Measurements from ENCODE around the gene DNAH8.
"Not testable (repeated sequence)": the region's sequence is repeated elsewhere in the genome, so short reads cannot be mapped to it uniquely, and the experiment has no call there.

DNAH8 gene

DNA sequence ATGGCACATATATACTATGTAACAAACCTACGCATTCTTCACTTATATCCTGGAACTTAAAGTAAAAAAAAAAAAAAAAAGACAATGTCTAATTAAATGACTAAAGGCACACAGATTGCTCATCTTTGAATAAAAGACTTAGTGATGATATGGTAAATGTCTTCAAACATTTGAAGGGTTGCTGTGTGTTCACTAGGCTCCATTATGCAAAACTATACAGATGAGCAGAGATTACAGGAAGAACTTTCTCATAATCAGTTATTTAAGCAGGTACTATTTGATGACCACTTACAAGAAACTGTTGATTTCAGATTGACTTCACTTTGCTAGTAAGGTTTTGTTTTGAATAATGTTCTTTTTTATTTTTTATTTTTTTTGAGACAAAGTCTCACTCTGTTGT, 34.4 kb downstream of the DNAH8 start:
- no peak for DNase-seq (ENCODE audit: low spot score)

DNA sequence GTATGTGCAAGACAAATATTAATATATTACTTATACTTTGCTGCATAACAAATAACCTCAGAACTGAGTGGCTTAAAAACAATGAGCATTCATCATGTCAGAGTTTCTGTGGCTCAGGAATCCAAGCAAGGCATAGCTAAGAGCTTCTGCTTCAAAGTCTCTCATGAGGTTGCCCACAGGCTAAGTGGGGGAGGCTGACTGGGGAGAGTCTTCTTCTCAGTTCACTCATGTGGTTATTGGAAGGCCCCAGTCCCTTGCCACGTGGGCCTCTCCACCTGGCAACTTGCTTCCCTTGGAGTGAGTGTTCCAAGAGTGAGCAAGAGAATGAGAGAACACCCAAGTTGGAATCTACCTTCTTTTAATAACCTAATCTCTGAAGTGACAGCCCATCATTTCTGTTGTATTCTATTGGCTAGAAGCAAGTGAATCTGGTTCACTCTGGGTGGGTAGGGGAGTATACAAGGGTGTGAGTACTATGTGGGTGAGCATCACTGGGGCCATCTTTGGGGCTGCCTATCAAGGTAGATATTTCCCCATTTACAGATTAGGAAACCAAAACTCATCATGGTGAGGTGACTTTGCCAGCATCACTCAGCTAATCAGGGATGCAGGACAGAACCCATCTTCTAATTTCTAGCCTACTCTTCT, 36.0 kb downstream of the DNAH8 start:
- no peak for DNase-seq (ENCODE audit: low spot score)

DNA sequence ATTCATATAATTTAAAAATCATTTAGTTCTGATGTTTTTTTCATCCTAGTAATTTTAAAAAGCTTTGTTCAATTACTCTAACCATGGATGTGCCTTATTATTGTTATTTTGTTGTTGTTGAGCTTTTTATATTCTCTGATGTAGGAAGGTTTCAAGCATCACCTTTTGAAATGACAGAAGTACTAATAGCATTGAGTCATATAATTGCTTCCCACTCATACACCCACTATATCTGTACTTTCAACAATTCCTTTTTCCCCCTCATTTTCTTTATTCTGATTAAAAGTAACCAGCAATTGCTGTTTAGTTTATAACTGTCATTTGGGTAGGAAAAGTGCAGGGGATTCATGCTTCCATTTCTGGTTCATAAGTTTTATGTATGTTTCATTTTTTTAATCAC, 38.6 kb downstream of the DNAH8 start:
- no peak for DNase-seq (ENCODE audit: low spot score)

DNA sequence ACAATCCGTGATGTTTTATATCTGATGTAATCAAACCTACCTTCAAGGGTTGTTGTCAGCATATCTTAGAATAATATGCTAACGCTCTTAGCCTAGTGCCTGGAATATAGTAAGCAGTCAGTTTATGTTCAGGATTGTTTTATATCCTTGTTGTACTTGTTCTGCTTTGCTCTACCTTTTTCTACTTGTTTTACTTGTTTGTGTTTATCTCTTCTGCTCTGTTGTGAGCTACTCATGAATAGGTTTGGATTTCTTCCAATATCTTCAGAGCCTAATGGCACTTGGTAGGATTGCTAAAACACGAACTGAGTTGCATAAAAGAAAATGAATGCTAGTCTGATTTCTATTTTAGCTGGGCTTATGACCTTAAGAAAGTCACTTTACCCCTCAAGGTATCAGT, 40.1 kb downstream of the DNAH8 start:
- DNase-seq (ENCODE audit: low spot score): no peak

DNA sequence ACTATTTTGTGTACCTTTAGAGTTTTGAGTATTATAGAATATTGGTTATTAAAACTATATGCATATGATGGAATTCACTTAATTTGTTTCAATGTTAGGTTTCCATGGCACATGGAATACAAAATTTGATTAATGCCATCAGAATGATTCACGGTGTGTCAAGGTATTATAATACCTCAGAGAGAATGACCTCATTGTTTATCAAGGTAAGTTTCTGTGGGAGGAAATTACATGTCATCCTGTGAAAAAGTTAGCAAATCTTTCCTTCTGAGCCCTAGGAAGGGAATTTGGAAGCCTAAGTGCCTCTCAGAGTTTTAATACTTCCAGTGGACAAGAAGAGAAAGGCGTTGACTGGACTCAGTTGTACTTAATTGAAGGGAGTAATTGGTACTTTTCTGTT, 40.8 kb downstream of the DNAH8 start:
- DNase-seq (ENCODE audit: low spot score): no peak

DNA sequence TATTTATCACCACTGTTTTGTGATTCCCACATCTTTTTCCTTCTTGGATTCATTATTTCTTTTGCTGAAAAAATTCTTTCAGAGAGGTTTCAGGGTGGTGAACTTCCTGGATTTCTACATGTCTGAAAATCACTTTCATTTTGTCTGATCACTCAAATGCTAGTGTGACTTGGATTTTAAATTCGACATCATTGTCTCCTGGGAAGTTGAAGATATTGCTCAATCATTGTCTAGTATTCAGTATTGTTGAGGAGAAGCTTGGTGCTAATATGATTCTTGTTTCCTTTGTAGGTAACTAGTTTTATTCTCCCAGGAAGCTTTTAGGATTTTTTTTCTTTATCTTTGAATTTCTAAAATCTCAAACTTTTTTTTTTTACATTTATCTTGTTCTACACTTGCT, 45.0 kb downstream of the DNAH8 start:
- no peak for DNase-seq (ENCODE audit: low spot score)

DNA sequence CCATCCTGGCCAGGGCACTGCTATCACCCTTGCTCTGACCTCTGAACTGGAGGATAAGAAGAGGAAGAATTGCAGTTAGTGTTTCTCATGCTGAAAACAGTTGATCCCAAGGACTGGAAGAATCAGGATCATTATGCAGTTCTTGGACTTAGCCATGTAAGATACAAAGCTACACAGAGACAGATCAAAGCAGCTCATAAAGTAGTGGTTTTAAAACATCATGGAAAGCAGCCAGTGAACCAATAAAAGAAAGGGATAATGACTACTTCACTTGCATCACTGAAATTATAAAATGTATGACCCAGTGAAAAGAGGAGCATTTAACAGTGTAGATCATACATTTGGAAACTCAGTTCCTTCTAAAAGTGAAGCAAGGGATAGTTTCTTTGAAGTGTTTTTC, 47.7 kb downstream of the DNAH8 start:
- DNase-seq (ENCODE audit: low spot score): no peak

DNA sequence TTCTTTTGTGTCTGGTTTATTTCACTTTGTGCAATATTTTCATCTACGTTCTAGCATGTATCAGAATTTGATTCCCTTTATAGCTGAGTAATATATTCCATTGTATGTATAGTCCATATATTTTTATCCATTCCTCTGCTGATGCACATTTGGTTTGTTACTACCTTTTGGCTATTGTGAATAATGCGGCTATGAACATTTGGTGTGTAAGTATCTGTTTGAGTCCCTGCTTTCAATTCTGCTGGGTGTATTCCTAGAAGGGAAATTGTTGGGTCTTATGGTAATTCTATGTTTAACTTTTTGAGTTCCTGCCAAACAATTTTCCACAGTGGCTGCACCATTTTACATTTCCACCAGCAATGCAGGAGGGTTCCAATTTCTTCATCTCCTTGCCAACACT, 52.4 kb downstream of the DNAH8 start:
- no peak for DNase-seq (ENCODE audit: low spot score)

DNA sequence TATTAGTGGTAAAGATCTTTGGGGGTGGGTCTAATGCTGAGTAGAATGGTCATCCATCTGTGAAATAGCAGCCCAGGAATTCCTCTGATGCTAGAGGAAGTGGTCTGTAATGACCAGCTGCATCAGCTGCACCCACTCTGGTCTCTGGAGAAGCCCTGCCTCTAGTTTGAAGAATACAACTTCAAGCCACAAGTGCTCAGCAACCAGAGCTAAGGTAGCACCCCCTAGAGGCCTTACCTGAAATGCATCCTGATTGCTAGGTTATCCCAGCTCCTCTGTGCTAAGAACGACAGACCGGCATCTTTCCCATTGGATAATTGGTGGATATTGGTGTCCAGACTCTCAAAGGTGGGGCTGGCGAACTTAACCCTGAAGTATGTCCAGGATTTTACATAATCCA, 58.2 kb downstream of the DNAH8 start:
- DNase-seq (ENCODE audit: low spot score): no peak

DNA sequence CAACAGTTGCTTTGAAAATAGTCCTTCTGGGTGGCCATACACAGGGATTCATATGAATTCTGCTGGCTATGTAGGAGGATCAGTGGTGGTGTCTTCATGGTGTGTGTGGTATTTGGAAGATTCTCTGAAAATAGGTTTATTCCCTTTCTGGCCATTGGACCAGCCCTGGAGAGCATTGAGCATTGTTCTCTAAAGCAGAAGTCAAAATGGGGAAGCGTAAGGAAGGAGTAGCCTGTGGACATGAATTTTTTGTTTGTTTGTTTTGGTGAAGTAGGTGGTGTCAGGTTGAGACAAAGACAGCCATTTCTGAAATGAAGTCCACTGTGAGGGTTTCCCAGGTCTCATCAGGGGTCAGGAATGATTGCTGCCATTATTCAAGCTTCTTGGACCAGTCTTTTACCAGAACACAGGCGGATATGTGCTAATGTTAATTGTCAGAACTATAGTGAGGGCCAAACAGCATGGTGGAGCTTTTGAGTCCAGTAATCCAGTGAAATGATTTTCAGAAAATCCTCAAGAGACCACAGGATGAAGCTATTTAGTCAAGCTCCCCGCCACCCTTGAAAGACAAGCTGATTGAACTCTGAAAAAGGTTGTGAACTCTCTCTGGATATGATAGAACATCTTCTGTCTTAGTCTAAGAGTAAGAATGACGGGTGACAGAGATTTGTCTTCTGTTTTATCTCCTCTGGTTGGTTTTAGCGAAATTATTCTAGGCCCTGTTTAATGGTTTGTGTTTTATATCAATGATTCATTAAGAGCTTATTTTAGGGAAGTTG, 60.0 kb downstream of the DNAH8 start:
- no peak for DNase-seq (ENCODE audit: low spot score)

DNA sequence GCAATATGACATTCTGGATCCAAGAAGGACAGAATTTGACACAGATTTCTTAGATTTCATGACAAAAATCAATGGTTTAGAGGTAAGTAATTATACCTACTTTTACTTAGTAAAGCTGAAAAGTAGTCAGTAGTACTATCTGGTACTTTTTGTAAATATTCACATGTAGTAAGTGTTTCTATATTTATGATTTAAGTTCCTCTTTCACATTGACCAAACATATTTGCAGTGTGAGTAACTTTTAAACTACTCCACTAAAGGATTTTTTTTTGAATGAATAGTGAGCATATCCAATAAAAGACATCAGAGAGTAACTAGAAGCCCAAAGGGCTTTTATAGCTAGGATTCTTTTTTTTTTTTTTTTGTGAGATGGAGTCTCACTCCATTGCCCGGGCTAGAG, 60.8 kb downstream of the DNAH8 start:
- no peak for DNase-seq (ENCODE audit: low spot score)

DNA sequence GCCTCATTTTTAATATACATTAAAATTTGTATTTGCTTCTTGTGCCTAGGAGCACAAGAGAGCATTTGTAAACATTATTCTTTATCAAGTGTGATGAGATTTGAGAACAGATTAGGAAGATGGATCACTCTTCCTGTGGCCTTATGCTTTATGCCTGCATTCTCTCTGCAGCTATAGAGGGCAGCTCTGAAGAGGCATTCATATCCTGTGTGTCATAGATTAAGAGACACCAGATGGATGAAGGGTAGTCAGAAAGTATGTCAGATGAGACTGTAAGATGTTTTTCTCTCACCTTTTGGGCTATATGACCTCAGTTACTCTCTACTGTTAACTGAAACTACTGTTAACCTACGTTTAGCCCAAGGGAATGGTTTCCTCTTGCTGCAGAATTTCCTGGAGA, 61.4 kb downstream of the DNAH8 start:
- DNase-seq (ENCODE audit: low spot score): no peak

DNA sequence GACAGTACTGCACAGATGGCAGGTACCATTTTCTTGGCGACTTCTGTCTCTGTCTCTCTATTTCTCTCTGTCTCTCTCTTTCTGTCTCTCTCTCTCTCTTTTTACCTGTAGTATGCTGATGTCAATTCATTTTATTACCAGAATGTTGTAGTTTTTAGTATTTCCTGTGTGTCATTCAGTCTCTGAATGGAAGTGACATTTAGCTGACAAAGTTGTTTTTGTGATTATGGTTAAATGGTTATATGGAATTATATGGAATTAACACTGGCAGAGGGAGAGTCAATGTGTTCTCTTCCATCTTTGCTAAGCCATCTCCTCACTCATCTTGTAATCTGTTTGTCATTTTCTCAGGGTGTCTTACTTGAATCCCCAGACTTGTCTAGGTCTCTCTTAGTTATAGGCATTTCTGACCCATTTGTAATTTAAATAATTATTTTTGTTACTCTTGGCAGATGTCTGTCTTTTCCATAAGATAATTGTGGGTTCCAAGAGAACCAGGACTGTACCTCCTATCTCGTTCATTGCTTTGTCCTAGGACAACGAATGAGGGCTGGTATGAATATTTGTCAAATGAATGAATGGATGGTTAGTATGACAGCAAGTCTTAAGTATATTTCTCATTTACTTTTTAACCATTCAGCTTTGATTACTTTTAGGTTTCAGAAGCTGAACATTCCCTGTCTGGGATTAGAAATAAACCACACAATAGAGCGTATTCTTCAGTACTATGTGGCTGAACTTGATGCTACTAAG, 64.4 kb downstream of the DNAH8 start:
- DNase-seq (ENCODE audit: low spot score): no peak

DNA sequence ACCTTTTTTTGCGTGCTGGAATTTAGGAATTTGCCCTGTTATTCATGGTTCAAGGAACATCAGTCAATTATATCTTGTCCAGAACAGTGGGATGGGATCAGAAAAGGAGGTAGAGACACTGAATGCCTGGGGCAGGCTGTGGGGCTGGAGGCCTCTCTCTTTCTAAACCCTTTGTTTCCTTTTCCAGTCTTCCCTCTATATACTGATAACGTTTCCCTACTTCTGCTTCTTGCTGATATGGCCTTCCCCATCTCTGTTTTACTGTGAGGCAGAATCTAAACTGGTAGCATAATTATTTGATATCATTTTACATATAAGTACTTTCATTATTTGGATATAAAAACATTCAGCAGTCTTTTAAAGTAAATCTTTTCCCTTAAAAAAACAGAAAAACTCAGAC, 67.5 kb downstream of the DNAH8 start:
- DNase-seq (ENCODE audit: low spot score): no peak

DNA sequence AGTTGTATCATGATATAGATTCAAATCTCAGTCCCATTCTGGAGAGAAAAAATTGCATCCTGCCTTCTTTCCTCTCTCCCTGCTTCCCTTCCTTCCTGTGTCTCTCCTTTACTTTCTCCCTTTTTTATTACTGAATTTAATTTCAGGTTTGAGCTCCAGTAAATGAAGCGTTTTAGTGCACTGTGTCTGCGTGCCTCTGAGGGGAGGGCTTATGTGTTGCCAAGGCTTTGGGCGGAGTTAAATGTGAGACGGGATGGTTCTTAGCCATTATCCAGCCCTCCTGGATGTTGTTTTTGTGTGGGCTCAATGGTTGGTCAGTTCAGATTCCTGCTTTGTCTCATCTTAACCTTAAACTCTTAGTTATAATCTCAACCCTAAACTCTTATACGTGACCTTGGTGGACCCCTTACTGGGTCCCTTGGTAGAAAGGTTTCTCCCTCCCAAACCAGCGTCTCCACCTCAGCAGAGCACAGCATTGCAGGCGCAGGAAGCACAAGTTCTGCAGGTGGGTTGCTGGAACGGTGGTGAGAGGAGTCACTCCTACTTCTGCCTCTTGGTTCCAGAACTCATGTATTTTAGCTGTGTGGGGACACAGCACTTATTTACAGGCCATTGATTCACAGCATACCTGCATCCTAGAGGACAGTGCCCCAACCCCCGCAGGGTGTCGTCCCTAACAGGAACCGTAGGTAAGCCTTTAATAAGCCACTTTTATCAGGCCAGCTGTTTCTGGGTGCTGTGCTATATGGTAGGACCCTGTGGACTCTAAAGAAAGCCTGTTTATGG, 68.5 kb downstream of the DNAH8 start:
- no peak for DNase-seq (ENCODE audit: low spot score)

DNA sequence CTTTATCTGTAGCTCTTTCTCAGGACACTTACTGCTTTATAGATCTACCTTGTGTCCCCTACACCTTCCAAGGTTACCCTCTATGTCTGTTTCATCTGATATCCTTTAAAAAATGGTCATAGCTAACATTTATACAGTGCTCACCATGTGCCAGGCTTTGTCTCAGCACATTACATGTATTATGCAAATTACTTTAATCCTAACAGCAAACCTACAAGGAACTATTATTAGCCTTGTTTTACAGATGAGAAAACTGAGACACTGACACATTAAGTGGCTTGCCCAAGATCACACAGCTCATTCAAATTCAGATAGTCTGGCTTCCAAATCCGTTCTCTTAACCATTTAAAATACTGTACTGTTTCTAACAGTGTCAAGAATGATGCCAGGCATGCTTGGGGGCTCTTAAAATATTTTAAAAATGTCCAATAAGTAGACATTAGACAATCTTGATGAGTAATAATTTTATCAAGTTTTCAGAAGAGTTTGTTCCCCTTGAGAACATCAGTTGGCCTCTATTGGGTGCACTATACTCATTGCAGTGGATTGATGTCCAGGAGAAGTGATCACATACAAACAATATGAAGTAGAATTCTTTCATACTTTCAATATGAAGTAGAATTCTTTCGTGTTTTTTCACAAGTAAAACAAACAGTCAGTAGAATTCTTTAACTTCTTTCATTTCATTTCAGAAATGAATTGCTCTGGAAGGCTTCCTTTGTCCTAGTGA, 69.6 kb downstream of the DNAH8 start:
- DNase-seq (ENCODE audit: low spot score): no peak

DNA sequence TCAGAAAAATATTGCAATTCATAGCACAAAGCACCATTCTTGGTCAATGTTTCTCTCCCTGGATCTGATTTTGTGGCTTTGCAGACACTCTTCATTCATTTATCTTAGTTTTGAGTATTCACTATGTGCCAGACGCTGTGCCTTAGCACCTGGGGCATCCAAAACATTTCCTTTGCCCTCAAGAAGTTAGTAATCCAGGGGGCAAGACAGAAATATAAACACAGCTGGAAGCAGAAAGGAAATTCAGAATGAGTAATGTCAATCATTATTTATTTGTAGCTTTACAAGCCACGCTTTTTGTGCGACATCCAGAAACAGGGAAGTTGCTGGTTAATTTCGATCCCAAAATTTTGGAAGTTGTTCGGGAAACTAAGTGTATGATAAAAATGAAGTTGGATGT, 71.4 kb downstream of the DNAH8 start:
- no peak for DNase-seq (ENCODE audit: low spot score)

DNA sequence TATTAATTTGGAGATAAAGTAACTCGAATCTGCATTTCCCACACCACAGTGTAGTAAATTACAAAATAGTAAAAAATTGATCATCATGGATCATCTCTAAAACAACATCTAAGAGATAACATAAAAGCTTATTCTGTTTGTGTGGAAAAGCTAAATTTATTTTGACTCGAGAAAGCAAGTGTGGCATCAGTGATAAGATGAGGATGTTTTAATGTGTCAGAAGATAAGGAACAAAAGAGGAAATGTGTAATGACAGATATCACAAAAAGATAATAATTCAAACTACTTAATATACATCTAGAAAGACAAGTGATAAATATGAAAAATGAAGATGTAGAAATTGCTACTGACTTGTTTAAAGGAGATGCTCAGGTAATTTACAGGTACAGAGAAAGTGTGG, 74.1 kb downstream of the DNAH8 start:
- DNase-seq (ENCODE audit: low spot score): no peak

DNA sequence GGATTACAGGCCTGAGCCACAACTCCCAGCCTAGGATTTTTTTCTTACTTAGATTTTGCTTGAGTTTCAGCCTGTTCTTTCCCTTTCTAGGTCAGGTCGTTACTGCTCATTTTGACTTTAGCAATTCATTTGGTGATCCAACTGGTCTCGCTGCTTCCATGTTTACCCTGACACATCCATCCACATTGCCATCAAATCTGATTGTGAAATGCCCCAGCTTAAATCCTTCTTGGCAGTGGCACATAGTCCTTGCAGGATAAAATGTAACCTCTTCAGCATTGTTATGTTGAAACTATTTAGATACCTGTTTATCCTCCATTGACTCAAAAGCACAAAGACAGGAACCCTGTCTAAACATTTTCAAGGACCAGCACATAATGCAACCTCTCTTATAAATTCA, 77.2 kb downstream of the DNAH8 start:
- DNase-seq (ENCODE audit: low spot score): no peak

DNA sequence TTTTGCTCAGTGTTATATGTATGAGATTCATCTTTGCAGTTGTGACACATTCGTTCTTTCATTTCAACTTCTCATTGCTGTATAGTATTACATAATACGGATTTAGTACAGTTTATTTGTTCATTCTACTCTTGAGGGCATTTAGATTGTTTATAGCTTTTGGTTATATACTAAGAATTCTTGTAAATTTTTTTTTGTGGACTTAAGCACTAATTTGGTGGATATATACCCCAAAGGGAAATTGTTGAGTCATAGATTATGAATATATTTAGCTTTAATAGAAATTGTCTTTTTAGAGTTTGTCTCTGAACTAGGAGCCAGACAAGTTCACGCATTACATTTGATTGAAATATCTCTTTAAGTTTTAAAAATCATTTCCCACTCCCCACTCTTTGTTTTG, 79.6 kb downstream of the DNAH8 start:
- no peak for DNase-seq (ENCODE audit: low spot score)

DNA sequence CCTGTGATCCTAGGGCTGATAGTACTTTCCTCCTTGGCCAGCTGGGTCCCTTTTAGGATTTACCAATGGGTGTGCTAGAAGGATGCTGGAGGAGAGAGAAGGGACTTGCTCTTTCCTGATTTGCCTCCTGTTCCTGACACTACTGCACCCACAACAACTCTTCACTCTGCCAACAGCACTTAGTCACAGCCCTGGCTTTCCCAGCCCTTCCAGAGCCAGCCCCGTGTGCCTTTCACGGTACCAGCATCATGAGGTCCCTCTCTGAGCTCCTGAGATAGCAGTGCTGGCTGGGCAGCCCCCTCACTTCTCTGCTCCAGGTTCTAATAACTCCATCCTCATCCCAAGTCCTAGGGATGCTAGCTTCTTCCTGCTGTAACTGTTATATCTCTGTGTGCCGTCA, 80.9 kb downstream of the DNAH8 start:
- no peak for DNase-seq (ENCODE audit: low spot score)

DNA sequence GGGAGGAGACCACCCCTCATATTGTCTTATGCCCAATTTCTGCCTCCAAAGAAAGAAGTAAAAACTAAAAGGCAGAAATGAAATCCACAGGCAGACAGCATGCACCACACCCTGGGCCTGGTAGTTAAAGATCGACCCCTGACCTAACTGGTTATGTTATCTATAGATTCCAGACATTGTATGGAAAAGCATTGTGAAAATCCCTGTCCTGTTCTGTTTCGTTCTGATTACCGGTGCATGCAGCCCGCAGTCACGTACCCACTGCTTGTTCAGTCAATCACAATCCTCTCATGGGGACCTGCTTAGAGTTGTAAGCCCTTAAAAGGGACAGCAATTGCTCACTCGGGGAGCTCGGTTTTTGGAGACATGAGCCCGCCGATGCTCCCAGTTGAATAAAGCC, 81.3 kb downstream of the DNAH8 start:
- DNase-seq (ENCODE audit: low spot score): not testable (repeated sequence)
